ENCODE results near the gene PCDH19.

DNA sequence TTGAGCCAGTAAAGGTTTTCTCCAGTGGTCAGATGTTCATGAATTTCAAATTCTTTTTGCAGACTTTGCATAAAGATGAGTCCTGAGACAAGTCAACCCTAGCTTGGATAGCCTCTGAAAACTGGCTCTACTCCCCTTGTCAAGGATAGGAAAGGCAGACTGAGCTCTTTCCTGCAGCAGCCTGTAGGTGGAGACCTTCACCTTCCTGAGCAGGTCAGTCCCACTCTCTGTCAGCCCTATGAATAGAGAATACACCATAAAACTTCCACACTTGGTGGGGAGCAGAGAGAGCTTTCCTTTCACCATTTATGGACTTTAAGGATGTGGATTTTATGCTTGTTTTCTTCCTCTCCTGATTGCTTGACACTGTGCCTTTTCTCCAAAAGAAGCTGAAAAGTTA, 41.9 kb downstream of the PCDH19 start:
- TF ChIP-seq POLR2A (IDR thresholded peaks at IDR 0.05) (no peak), CTCF (IDR thresholded peaks at IDR 0.05) (no peak)
